Adrenal gland (tissue), 5 donors: Measurements from ENCODE around the gene LRRC1.

Experiments used
- CTCF ChIP-seq, 6 experiments: fragments of 450-650 bp in 4 of 6; fragments of 200-600 bp in 2 of 6; sonication (generic) in 1 of 6; IDR thresholded peaks; 1 replicate in 5 of 6; 2 replicates in 1 of 6; pipeline versions ENCODE4 v1.5.1 to v1.8.0; 2016 to 2021; ENCODE audit warnings: antibody characterized with exemption in 6 of 6, mild to moderate bottlenecking in 2 of 6, moderate library complexity in 1 of 6
- POLR2A ChIP-seq, 2 donors: fragments of 450-650 bp; IDR thresholded peaks; one replicate each; pipeline ENCODE4 v1.6.1; 2017; ENCODE audit warnings: antibody characterized with exemption in 2 of 2, mild to moderate bottlenecking in 2 of 2, moderate library complexity in 1 of 2
- donor health status: DM: no; HTN: no; CAD: no.

GRCh38 chr6:53758496-53758895, 36.3 kb upstream of the LRRC1 start:
- no peak for TF ChIP-seq CTCF (IDR thresholded peaks at IDR 0.05)
- no peak for TF ChIP-seq POLR2A (IDR thresholded peaks at IDR 0.05)
